Tibial nerve (tissue), 4 donors: ENCODE results near the gene DCUN1D3. TPM values are rescaled to one million over a fixed set of nuclear protein-coding genes. Genes with fewer than 3 reads are reported as not detected.
"Not testable (repeated sequence)": the region's sequence is repeated elsewhere in the genome, so short reads cannot be mapped to it uniquely, and the experiment has no call there.

Source experiments
- DNase-seq, 2 donors: peaks; one replicate each; pipeline ENCODE4 v3.0.0-alpha.2; 2019; ENCODE audit warnings: low spot score in 2 of 2
- H3K27ac ChIP-seq, 4 donors: fragments of 200-600 bp; sonication (generic) in 3 of 4; one replicate each; pipeline ENCODE4 v1.5.1; 2017 to 2019; ENCODE audit warnings: mild to moderate bottlenecking in 1 of 4
- H3K27me3 ChIP-seq, 2 donors: fragments of 200-600 bp; sonication (generic) in 1 of 2; one replicate each; pipeline versions ENCODE4 v1.5.1 to v1.6.0; 2017 to 2019
- H3K36me3 ChIP-seq, 3 donors: fragments of 200-600 bp; sonication (generic); one replicate each; pipeline ENCODE4 v1.5.1; 2018 to 2019
- H3K4me1 ChIP-seq, 4 donors: fragments of 200-600 bp; sonication (generic) in 3 of 4; one replicate each; pipeline ENCODE4 v1.5.1; 2017 to 2019
- H3K4me3 ChIP-seq, 4 donors: fragments of 200-600 bp; sonication (generic) in 3 of 4; one replicate each; pipeline ENCODE4 v1.5.1; 2017 to 2019; ENCODE audit warnings: mild to moderate bottlenecking in 1 of 4, moderate library complexity in 1 of 4
- H3K9me3 ChIP-seq, 4 donors: fragments of 200-600 bp; sonication (generic) in 3 of 4; one replicate each; pipeline ENCODE4 v1.5.1; 2017 to 2019
- CTCF ChIP-seq, 5 experiments: fragments of 200-600 bp in 3 of 5; fragments of 450-650 bp in 2 of 5; sonication (generic) in 3 of 5; IDR thresholded peaks; one replicate each; pipeline ENCODE4 v1.5.1; 2016 to 2019; ENCODE audit warnings: antibody characterized with exemption in 5 of 5, mild to moderate bottlenecking in 3 of 5, moderate library complexity in 2 of 5
- EP300 ChIP-seq, 2 donors: sonication (generic); formaldehyde crosslinking; IDR thresholded peaks; one replicate each; pipeline ENCODE4 v1.6.1; 2017; ENCODE audit warnings: antibody characterized with exemption in 2 of 2, mild to moderate bottlenecking in 1 of 2
- POLR2A ChIP-seq, 2 donors: fragments of 450-650 bp; IDR thresholded peaks; one replicate each; pipeline ENCODE4 v1.6.1; 2017; ENCODE audit warnings: antibody characterized with exemption in 2 of 2, mild to moderate bottlenecking in 2 of 2, moderate library complexity in 2 of 2
- WGBS, 2 donors: methylation state at CpG; one replicate each; pipeline ENCODE4 v1.1.5; 2018; 5-methylcytosine and 5-hydroxymethylcytosine counted together
- total RNA-seq, 4 donors: library from RNA; depleted of rRNA; stranded (reverse); fragments of >200 nt; gene quantifications; one replicate each; pipeline ENCODE4 v1.1.0, GENCODE V29; 2016

DCUN1D3 gene
- total RNA-seq, 4 donors from 2014 or later, result 28.8 to 37.5 (median 29.3) TPM

GRCh38 chr16:20868890-20869289 is 31.3 kb downstream of the DCUN1D3 start:
- H3K4me1 ChIP-seq, result peaks cover 3 to 89% (median 79%) of the 10 kb centered on the region in 4 donors
- peak overlapping the region in 1 of 4 donors; percentile 17 for H3K4me3 ChIP-seq
- peak overlapping the region; percentile 58 to 90 (median 83) for H3K27ac ChIP-seq

GRCh38 chr16:20867585-20867984 is 32.6 kb downstream of the DCUN1D3 start:
- no peak for DNase-seq
- TF ChIP-seq EP300 (IDR thresholded peaks at IDR 0.05), result no peak
- TF ChIP-seq POLR2A (IDR thresholded peaks at IDR 0.05), result no peak
- TF ChIP-seq CTCF (IDR thresholded peaks at IDR 0.05), result no peak
- H3K4me1 ChIP-seq, result peaks cover 3 to 84% (median 69%) of the 10 kb centered on the region in 4 donors
- H3K27me3 ChIP-seq, result no peaks in the 10 kb centered on the region
- WGBS, 2 donors, result 64 to 71% methylated on average over 2 of the region's 2 CpGs
- H3K4me3 ChIP-seq, result no peak overlapping the region
- peak overlapping the region; percentile 58 to 90 (median 83) for H3K27ac ChIP-seq
- no peaks in the 10 kb centered on the region for H3K9me3 ChIP-seq
- H3K36me3 ChIP-seq, result no peaks in the 10 kb centered on the region

More at GRCh38 chr16:20868890-20869289, 31.3 kb downstream of the DCUN1D3 start:
- DNase-seq, result peak; percentile 62 to 68
- TF ChIP-seq POLR2A (IDR thresholded peaks at IDR 0.05) (no peak), CTCF (IDR thresholded peaks at IDR 0.05) (no peak), EP300 (IDR thresholded peaks at IDR 0.05) (peak in 1 of 2 donors; percentile 81)
- H3K9me3 ChIP-seq, result no peaks in the 10 kb centered on the region
- H3K27me3 ChIP-seq, result no peaks in the 10 kb centered on the region
- H3K36me3 ChIP-seq, result no peaks in the 10 kb centered on the region
- 9 to 24% methylated on average over 3 of the region's 3 CpGs for WGBS, 2 donors

GRCh38 chr16:20866801-20867200 is 33.4 kb downstream of the DCUN1D3 start:
- H3K36me3 ChIP-seq, result peaks cover 0 to 8% (median 0%) of the 10 kb centered on the region in 3 donors
- H3K9me3 ChIP-seq, result no peaks in the 10 kb centered on the region
- no peaks in the 10 kb centered on the region for H3K27me3 ChIP-seq
- H3K4me1 ChIP-seq, result peaks cover 3 to 76% (median 61%) of the 10 kb centered on the region in 4 donors
- H3K4me3 ChIP-seq, result no peak overlapping the region
- WGBS, 2 donors, result 57% methylated on average over 3 of the region's 3 CpGs
- DNase-seq, result no peak
- TF ChIP-seq CTCF (IDR thresholded peaks at IDR 0.05) (no peak), POLR2A (IDR thresholded peaks at IDR 0.05) (no peak), EP300 (IDR thresholded peaks at IDR 0.05) (no peak)
- peak overlapping the region; percentile 58 to 90 (median 83) for H3K27ac ChIP-seq

- no peak for DNase-seq
- H3K4me1 ChIP-seq, result peaks cover 0 to 75% (median 59%) of the 10 kb centered on the region in 4 donors
- 47 to 59% methylated on average over 6 of the region's 6 CpGs for WGBS, 2 donors
- no peaks in the 10 kb centered on the region for H3K9me3 ChIP-seq
- H3K27me3 ChIP-seq, result no peaks in the 10 kb centered on the region
- H3K27ac ChIP-seq, result peak overlapping the region; percentile 58 to 90 (median 83)
- TF ChIP-seq POLR2A (IDR thresholded peaks at IDR 0.05), result no peak
- TF ChIP-seq EP300 (IDR thresholded peaks at IDR 0.05), result peak in 1 of 2 donors; percentile 37
- H3K36me3 ChIP-seq, result peaks cover 0 to 13% (median 0%) of the 10 kb centered on the region in 3 donors
- H3K4me3 ChIP-seq, result no peak overlapping the region
These were observed 33.9 kb downstream of the DCUN1D3 start for GRCh38 chr16:20866145-20866772.

GRCh38 chr16:20865420-20866131 is 34.6 kb downstream of the DCUN1D3 start:
- Histone ChIP-seq H3K27me3 (no peaks in the 10 kb centered on the region), H3K36me3 (peaks cover 0 to 20% (median 0%) of the 10 kb centered on the region in 3 donors), H3K27ac (peak overlapping the region; percentile 58 to 90 (median 83)), H3K4me3 (no peak overlapping the region), H3K4me1 (peaks cover 0 to 75% (median 56%) of the 10 kb centered on the region in 4 donors), H3K9me3 (no peaks in the 10 kb centered on the region)
- no peak for TF ChIP-seq POLR2A (IDR thresholded peaks at IDR 0.05)
- DNase-seq, result no peak
- WGBS, 2 donors, result 58 to 60% methylated on average over 6 of the region's 6 CpGs

GRCh38 chr16:20864376-20864775 is 35.8 kb downstream of the DCUN1D3 start:
- H3K9me3 ChIP-seq, H3K27me3 ChIP-seq, H3K4me3 ChIP-seq, DNase-seq: not testable (repeated sequence)
- H3K27ac ChIP-seq, result peak overlapping the region in 1 of 4 donors; percentile 90
- H3K36me3 ChIP-seq, result peaks cover 0 to 32% (median 0%) of the 10 kb centered on the region in 3 donors
- H3K4me1 ChIP-seq, result peaks cover 3 to 75% (median 52%) of the 10 kb centered on the region in 4 donors
- 90 to 95% methylated on average over 6 of the region's 6 CpGs for WGBS, 2 donors
